GM23338 (cell line): ENCODE measurements around the gene LMO1. TPM values are rescaled to one million over a fixed set of nuclear protein-coding genes. Genes with fewer than 3 reads are reported as not detected.

Source experiments
- ATAC-seq: fragments of 200-7000 bp; cut with Tn5 transposase; 3 replicates; pipeline ENCODE4 v1.9.1; 2020
- DNase-seq: peaks from one replicate; pipeline ENCODE4 v3.0.0-alpha.2; 2015; ENCODE audit warnings: low spot score
- H2AFZ ChIP-seq: fragments of 200-600 bp; sonication (generic); 2 replicates; pipeline ENCODE4 v1.8.0; 2016; ENCODE audit warnings: antibody characterized with exemption, mild to moderate bottlenecking, moderate library complexity
- H3F3A ChIP-seq: fragments of 200-600 bp; sonication (generic); replicated peaks from 2 replicates; pipeline ENCODE4 v1.8.0; 2017; ENCODE audit warnings: antibody characterized with exemption, mixed run types, low read depth
- H3K27ac ChIP-seq: fragments of 200-600 bp; sonication (generic); 2 replicates; pipeline ENCODE4 v1.6.1; 2016; ENCODE audit warnings: low read depth
- H3K27me3 ChIP-seq: fragments of 200-600 bp; sonication (generic); 2 replicates; pipeline ENCODE4 v1.8.0; 2016; ENCODE audit warnings: mild to moderate bottlenecking, mixed run types, moderate library complexity; ENCODE audit not compliant: insufficient read depth
- H3K36me3 ChIP-seq: fragments of 200-600 bp; sonication (generic); 2 replicates; pipeline ENCODE4 v1.8.0; 2016; ENCODE audit warnings: mild to moderate bottlenecking; ENCODE audit not compliant: insufficient read depth
- H3K4me1 ChIP-seq: fragments of 200-600 bp; sonication (generic); 2 replicates; pipeline ENCODE4 v1.8.0; 2016; ENCODE audit warnings: mild to moderate bottlenecking, moderate library complexity; ENCODE audit not compliant: insufficient read depth
- H3K4me2 ChIP-seq: fragments of 200-600 bp; sonication (generic); 2 replicates; pipeline ENCODE4 v1.7.1; 2017; ENCODE audit warnings: mixed run types
- H3K4me3 ChIP-seq: fragments of 200-600 bp; sonication (generic); 2 replicates; pipeline ENCODE4 v1.6.1; 2016; ENCODE audit warnings: mixed run types
- H3K79me2 ChIP-seq: fragments of 200-600 bp; sonication (generic); replicated peaks from 2 replicates; pipeline ENCODE4 v1.8.0; 2017; ENCODE audit warnings: mild to moderate bottlenecking; ENCODE audit not compliant: insufficient read depth
- H3K9me2 ChIP-seq: fragments of 200-600 bp; sonication (generic); 2 replicates; pipeline ENCODE4 v1.8.0; 2017; ENCODE audit not compliant: insufficient read depth
- H4K20me1 ChIP-seq: fragments of 200-600 bp; sonication (generic); replicated peaks from 2 replicates; pipeline ENCODE4 v1.8.0; 2017; ENCODE audit warnings: mild to moderate bottlenecking; ENCODE audit not compliant: insufficient read depth
- H3K27ac Mint-ChIP-seq: 2 replicates; pipeline ENCODE4 v1.8.0; 2020; ENCODE audit warnings: inconsistent platforms, mild to moderate bottlenecking, moderate library complexity, mixed read lengths
- H3K27me3 Mint-ChIP-seq: 3 replicates; pipeline ENCODE4 v1.8.0; 2022; ENCODE audit warnings: low read depth, mild to moderate bottlenecking, moderate library complexity, mixed read lengths, inconsistent platforms; ENCODE audit not compliant: insufficient read depth, poor library complexity
- H3K36me3 Mint-ChIP-seq: 3 replicates; pipeline ENCODE4 v1.8.0; 2021; ENCODE audit warnings: low read depth, mild to moderate bottlenecking, inconsistent platforms, moderate library complexity, mixed read lengths
- H3K4me1 Mint-ChIP-seq: 3 replicates; pipeline ENCODE4 v1.8.0; 2020; ENCODE audit warnings: mild to moderate bottlenecking, inconsistent platforms, mixed read lengths
- H3K4me3 Mint-ChIP-seq: 3 replicates; pipeline ENCODE4 v1.8.0; 2021; ENCODE audit warnings: moderate library complexity, mild to moderate bottlenecking, inconsistent platforms, mixed read lengths
- H3K9me3 Mint-ChIP-seq: 3 replicates; pipeline ENCODE4 v1.8.0; 2020; ENCODE audit warnings: moderate library complexity, mild to moderate bottlenecking, inconsistent platforms, mixed read lengths
- CREB1 ChIP-seq: fragments of 250-450 bp; sonication (Bioruptor Pico); IDR thresholded peaks from 2 replicates; pipeline ENCODE4 v1.5.0; 2020; ENCODE audit warnings: low read depth, mild to moderate bottlenecking, moderate library complexity
- ETS1 ChIP-seq: IDR thresholded peaks from 2 replicates; pipeline ENCODE4 v1.6.1; 2016; ENCODE audit warnings: antibody characterized with exemption
- EZH2 ChIP-seq: fragments of 200-600 bp; sonication (generic); IDR thresholded peaks from one replicate; pipeline ENCODE4 v1.8.0; 2017; ENCODE audit warnings: antibody characterized with exemption, mild to moderate bottlenecking, low read depth; ENCODE audit not compliant: unreplicated experiment
- EZH2phosphoT487 ChIP-seq: fragments of 200-600 bp; sonication (generic); IDR thresholded peaks from one replicate; pipeline ENCODE4 v1.8.1; 2018; ENCODE audit warnings: antibody characterized with exemption; ENCODE audit not compliant: unreplicated experiment
- JUNB ChIP-seq: IDR thresholded peaks from one replicate; pipeline ENCODE4 v1.6.1; 2016; ENCODE audit warnings: antibody characterized with exemption; ENCODE audit not compliant: unreplicated experiment
- NANOG ChIP-seq: IDR thresholded peaks from 2 replicates; pipeline ENCODE4 v1.6.1; 2016; ENCODE audit warnings: antibody characterized with exemption, borderline replicate concordance
- POLR2AphosphoS5 ChIP-seq: IDR thresholded peaks from 2 replicates; pipeline ENCODE4 v1.6.1; 2016; ENCODE audit warnings: antibody characterized with exemption, low read depth
- REST ChIP-seq: IDR thresholded peaks from one replicate; pipeline ENCODE4 v1.6.1; 2018; ENCODE audit warnings: antibody characterized with exemption; ENCODE audit not compliant: unreplicated experiment
- STAT1 ChIP-seq: IDR thresholded peaks from one replicate; pipeline ENCODE4 v1.6.1; 2016; ENCODE audit warnings: antibody characterized with exemption; ENCODE audit not compliant: unreplicated experiment
- ZNF114 ChIP-seq: fragments of 250-450 bp; sonication (Bioruptor Pico); IDR thresholded peaks from 2 replicates; pipeline ENCODE4 v1.5.0; 2020; ENCODE audit warnings: mild to moderate bottlenecking, moderate library complexity
- ZNF331 ChIP-seq: fragments of 250-450 bp; sonication (Bioruptor Pico); IDR thresholded peaks from 2 replicates; pipeline ENCODE4 v1.5.0; 2020; ENCODE audit warnings: low read depth, mild to moderate bottlenecking, moderate library complexity
- polyA plus RNA-seq: library from polyadenylated mRNA; unstranded; fragments of >200 nt; fragmentation: Nextera tagmentation; extraction: Ambion mirVana; gene quantifications from 2 replicates; pipeline ENCODE4 v1.2.1, GENCODE V29; 2016
- total RNA-seq: library from RNA; depleted of rRNA; stranded (reverse); fragments of >200 nt; shearing (Covaris generic); gene quantifications from 2 replicates; pipeline ENCODE4 v1.2.3, GENCODE V29; 2014
- TF ChIP-seq, protein P1 (sequence below): fragments of 250-450 bp; sonication (Bioruptor Pico); IDR thresholded peaks from 2 replicates; pipeline ENCODE4 v1.5.0; 2020; ENCODE audit warnings: mild to moderate bottlenecking, moderate library complexity
- TF ChIP-seq, protein P2 (sequence below), 2 experiments: fragments of 200-600 bp in 1 of 2; sonication (generic) in 1 of 2; conservative IDR thresholded peaks; 2 replicates each; pipeline versions ENCODE4 v1.5.1 to v1.6.1; 2016 to 2017; ENCODE audit warnings: antibody characterized with exemption in 2 of 2, low read depth in 2 of 2, mild to moderate bottlenecking in 2 of 2, moderate library complexity in 1 of 2

LMO1 gene
- total and polyA plus RNA-seq, 2 experiments from 2014 or later: 0.40 TPM; not detected in 1

DNA sequence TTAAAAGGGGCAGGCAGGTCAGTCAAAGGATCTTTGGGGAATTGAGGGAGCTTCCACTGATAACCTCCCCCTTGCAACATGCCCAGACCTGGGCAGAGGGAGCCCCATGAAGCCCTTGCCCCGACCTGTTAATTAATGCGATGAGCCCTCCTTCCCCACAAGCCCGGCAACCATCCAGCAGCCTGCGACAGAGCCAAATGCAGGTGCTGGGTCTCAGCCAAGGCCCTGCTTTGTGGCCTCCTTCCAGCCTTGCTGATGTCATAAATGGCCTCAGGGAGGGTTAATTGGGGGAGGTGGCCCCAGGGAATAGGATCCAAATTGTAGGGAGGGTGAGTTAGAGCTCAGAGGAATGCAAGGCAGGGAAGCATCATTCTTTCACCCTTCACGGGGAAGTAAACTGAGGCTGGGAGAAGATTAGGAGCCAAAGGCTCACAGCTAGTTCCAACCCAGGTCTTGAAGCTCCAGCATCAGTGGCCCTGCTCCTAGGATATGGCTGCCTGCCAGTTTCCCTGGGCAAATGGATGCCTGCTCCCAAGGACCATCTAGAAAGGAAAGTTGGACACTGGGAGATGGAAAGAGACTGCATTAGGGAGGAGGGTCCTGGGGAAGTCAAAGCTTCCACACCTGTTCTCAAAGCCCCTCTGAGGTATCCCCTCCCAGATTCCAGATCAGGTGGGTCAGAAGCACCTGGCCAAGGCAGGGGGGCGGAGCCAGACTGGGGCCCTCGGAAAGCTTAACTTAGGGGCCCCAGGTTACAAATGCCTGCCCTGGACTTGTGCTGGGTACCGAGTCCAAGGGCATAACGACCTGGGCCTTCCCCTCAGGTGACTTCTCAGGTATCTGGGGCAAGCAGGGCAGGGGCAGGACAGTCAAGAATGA is 34.1 kb downstream of the LMO1 start:
- Mint-ChIP-seq H3K36me3 (no peaks in the 10 kb centered on the region), H3K27ac (no peak overlapping the region), H3K4me1 (peaks cover 9% of the 10 kb centered on the region; the same call in 2 of the 3 replicates), H3K27me3 (peaks cover 8% of the 10 kb centered on the region), H3K9me3 (no peaks in the 10 kb centered on the region), H3K4me3 (no peak overlapping the region)
- Histone ChIP-seq H3K36me3 (no peaks in the 10 kb centered on the region), H3K27me3 (no peaks in the 10 kb centered on the region), H3K4me1 (no peaks in the 10 kb centered on the region), H2AFZ (no peak overlapping the region), H3K27ac (no peak overlapping the region), H3K4me3 (no peak overlapping the region), H3K4me2 (no peak overlapping the region), H4K20me1 (no peaks in the 10 kb centered on the region), H3K79me2 (no peaks in the 10 kb centered on the region), H3K9me2 (no peaks in the 10 kb centered on the region), H3F3A (no peaks in the 10 kb centered on the region)
- ATAC-seq: no peak
- no peak for DNase-seq
- TF ChIP-seq CREB1 (no peak), POLR2AphosphoS5 (no peak), NANOG (no peak), JUNB (no peak), EZH2phosphoT487 (no peak), ZNF331 (CRISPR knock-in tag) (no peak), STAT1 (no peak), ZNF114 (CRISPR knock-in tag) (no peak), REST (no peak), EZH2 (no peak), ETS1 (no peak)
- TF ChIP-seq, protein P1, sequence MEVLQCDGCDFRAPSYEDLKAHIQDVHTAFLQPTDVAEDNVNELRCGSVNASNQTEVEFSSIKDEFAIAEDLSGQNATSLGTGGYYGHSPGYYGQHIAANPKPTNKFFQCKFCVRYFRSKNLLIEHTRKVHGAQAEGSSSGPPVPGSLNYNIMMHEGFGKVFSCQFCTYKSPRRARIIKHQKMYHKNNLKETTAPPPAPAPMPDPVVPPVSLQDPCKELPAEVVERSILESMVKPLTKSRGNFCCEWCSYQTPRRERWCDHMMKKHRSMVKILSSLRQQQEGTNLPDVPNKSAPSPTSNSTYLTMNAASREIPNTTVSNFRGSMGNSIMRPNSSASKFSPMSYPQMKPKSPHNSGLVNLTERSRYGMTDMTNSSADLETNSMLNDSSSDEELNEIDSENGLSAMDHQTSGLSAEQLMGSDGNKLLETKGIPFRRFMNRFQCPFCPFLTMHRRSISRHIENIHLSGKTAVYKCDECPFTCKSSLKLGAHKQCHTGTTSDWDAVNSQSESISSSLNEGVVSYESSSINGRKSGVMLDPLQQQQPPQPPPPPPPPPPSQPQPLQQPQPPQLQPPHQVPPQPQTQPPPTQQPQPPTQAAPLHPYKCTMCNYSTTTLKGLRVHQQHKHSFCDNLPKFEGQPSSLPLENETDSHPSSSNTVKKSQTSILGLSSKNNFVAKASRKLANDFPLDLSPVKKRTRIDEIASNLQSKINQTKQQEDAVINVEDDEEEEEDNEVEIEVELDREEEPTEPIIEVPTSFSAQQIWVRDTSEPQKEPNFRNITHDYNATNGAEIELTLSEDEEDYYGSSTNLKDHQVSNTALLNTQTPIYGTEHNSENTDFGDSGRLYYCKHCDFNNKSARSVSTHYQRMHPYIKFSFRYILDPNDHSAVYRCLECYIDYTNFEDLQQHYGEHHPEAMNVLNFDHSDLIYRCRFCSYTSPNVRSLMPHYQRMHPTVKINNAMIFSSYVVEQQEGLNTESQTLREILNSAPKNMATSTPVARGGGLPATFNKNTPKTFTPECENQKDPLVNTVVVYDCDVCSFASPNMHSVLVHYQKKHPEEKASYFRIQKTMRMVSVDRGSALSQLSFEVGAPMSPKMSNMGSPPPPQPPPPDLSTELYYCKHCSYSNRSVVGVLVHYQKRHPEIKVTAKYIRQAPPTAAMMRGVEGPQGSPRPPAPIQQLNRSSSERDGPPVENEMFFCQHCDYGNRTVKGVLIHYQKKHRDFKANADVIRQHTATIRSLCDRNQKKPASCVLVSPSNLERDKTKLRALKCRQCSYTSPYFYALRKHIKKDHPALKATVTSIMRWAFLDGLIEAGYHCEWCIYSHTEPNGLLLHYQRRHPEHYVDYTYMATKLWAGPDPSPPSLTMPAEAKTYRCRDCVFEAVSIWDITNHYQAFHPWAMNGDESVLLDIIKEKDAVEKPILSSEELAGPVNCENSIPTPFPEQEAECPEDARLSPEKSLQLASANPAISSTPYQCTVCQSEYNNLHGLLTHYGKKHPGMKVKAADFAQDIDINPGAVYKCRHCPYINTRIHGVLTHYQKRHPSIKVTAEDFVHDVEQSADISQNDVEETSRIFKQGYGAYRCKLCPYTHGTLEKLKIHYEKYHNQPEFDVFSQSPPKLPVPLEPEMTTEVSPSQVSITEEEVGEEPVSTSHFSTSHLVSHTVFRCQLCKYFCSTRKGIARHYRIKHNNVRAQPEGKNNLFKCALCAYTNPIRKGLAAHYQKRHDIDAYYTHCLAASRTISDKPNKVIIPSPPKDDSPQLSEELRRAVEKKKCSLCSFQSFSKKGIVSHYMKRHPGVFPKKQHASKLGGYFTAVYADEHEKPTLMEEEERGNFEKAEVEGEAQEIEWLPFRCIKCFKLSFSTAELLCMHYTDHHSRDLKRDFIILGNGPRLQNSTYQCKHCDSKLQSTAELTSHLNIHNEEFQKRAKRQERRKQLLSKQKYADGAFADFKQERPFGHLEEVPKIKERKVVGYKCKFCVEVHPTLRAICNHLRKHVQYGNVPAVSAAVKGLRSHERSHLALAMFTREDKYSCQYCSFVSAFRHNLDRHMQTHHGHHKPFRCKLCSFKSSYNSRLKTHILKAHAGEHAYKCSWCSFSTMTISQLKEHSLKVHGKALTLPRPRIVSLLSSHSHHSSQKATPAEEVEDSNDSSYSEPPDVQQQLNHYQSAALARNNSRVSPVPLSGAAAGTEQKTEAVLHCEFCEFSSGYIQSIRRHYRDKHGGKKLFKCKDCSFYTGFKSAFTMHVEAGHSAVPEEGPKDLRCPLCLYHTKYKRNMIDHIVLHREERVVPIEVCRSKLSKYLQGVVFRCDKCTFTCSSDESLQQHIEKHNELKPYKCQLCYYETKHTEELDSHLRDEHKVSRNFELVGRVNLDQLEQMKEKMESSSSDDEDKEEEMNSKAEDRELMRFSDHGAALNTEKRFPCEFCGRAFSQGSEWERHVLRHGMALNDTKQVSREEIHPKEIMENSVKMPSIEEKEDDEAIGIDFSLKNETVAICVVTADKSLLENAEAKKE (CRISPR knock-in tag): no peak
- TF ChIP-seq, protein P2, sequence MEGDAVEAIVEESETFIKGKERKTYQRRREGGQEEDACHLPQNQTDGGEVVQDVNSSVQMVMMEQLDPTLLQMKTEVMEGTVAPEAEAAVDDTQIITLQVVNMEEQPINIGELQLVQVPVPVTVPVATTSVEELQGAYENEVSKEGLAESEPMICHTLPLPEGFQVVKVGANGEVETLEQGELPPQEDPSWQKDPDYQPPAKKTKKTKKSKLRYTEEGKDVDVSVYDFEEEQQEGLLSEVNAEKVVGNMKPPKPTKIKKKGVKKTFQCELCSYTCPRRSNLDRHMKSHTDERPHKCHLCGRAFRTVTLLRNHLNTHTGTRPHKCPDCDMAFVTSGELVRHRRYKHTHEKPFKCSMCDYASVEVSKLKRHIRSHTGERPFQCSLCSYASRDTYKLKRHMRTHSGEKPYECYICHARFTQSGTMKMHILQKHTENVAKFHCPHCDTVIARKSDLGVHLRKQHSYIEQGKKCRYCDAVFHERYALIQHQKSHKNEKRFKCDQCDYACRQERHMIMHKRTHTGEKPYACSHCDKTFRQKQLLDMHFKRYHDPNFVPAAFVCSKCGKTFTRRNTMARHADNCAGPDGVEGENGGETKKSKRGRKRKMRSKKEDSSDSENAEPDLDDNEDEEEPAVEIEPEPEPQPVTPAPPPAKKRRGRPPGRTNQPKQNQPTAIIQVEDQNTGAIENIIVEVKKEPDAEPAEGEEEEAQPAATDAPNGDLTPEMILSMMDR (conservative IDR thresholded peaks at IDR 0.05; ENCODE audit: low read depth in 2 of 2): no peak
